ENCODE measurements around the gene CDH22.

The CDH22 gene

DNA sequence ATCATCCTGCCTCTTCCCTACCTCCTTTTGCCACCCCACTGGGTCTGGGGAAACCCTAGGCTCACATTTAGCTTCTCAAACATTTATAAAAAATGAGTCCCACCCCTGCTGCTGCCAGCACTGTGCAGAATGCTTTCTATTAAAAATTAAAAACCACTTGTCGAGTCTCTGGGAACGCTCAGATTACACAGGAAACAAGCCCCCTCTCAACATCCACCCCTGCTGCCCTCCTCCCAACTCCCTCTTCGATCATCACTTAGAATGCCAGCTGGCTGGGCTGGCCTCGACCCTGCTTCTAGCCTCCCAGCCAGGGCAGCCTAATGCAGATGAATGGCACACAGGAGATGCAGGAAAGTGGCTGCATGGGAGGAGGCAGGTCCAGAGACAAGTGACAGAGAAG, 75.8 kb downstream of the CDH22 start:
- no peak for TF ChIP-seq CREB1 (IDR thresholded peaks at IDR 0.05; ENCODE audit: low read depth)
- TF ChIP-seq CEBPB (IDR thresholded peaks at IDR 0.05) = no peak

DNA sequence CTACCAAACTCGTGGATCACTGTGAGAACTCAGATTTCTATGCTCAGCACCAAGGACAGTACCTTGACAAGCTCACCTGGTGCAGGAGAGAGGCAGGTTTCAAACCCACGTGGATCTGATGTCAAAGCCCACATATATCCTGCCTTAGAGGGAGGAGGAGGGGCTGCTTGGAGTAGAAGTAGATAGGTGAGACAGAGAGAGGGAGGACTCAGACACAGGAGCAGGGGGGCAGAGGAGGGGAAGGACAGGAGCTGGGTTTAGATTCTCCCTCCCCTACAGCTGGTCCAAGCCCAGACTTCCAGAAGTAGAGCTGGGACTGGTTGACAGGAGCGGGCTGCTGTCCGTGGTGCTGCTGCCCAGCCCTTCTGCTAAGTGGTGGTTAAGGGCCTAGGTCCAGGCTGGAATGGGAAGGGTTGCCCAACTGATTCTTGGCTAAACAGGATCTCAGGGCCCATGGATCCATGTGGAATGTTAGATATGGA, 77.5 kb downstream of the CDH22 start:
- TF ChIP-seq TAF1 (IDR thresholded peaks at IDR 0.05; ENCODE audit: low read depth) (no peak), ZBTB7A (IDR thresholded peaks at IDR 0.05; ENCODE audit: low read depth) (no peak), CEBPB (IDR thresholded peaks at IDR 0.05) (no peak), YY1 (IDR thresholded peaks at IDR 0.05; ENCODE audit: low read depth) (no peak), FOXM1 (IDR thresholded peaks at IDR 0.05; ENCODE audit: borderline replicate concordance, low read depth) (no peak), NFIC (IDR thresholded peaks at IDR 0.05) (no peak), CREB1 (IDR thresholded peaks at IDR 0.05; ENCODE audit: low read depth) (no peak), EP300 (IDR thresholded peaks at IDR 0.05; ENCODE audit: borderline replicate concordance) (no peak), TEAD4 (IDR thresholded peaks at IDR 0.05) (no peak), EGR1 (IDR thresholded peaks at IDR 0.05) (no peak)
- TF ChIP-seq, protein P1, sequence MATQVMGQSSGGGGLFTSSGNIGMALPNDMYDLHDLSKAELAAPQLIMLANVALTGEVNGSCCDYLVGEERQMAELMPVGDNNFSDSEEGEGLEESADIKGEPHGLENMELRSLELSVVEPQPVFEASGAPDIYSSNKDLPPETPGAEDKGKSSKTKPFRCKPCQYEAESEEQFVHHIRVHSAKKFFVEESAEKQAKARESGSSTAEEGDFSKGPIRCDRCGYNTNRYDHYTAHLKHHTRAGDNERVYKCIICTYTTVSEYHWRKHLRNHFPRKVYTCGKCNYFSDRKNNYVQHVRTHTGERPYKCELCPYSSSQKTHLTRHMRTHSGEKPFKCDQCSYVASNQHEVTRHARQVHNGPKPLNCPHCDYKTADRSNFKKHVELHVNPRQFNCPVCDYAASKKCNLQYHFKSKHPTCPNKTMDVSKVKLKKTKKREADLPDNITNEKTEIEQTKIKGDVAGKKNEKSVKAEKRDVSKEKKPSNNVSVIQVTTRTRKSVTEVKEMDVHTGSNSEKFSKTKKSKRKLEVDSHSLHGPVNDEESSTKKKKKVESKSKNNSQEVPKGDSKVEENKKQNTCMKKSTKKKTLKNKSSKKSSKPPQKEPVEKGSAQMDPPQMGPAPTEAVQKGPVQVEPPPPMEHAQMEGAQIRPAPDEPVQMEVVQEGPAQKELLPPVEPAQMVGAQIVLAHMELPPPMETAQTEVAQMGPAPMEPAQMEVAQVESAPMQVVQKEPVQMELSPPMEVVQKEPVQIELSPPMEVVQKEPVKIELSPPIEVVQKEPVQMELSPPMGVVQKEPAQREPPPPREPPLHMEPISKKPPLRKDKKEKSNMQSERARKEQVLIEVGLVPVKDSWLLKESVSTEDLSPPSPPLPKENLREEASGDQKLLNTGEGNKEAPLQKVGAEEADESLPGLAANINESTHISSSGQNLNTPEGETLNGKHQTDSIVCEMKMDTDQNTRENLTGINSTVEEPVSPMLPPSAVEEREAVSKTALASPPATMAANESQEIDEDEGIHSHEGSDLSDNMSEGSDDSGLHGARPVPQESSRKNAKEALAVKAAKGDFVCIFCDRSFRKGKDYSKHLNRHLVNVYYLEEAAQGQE (IDR thresholded peaks at IDR 0.05; ENCODE audit: low read depth) = peak; percentile 94
- TF ChIP-seq, protein P2, sequence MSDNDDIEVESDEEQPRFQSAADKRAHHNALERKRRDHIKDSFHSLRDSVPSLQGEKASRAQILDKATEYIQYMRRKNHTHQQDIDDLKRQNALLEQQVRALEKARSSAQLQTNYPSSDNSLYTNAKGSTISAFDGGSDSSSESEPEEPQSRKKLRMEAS (IDR thresholded peaks at IDR 0.05) = peak; percentile 94
- TF ChIP-seq, protein P3, sequence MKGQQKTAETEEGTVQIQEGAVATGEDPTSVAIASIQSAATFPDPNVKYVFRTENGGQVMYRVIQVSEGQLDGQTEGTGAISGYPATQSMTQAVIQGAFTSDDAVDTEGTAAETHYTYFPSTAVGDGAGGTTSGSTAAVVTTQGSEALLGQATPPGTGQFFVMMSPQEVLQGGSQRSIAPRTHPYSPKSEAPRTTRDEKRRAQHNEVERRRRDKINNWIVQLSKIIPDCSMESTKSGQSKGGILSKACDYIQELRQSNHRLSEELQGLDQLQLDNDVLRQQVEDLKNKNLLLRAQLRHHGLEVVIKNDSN (IDR thresholded peaks at IDR 0.05) = no peak; the same call in 1 of the 2 replicates

DNA sequence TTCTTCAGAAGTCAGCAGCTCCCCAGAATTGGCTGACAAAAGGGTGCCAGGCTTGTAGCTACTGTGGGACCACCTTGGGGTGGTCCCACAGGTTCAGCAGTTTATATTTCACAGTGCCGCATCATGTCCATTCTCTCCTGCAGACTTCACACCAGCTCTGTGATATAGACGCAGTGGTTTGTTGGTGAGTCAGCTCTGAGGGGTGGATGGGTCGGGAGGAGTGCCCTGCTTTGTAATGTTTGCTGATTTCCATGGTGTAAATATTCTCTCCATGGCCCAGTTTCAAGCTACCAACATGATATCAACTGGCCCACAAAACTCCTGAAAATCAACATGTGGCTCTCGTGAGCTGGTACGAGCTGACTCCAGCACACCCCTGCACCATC, 78.2 kb downstream of the CDH22 start:
- TF ChIP-seq, protein P2 (IDR thresholded peaks at IDR 0.05) = no peak
- no peak for TF ChIP-seq RAD21 (IDR thresholded peaks at IDR 0.05; ENCODE audit: low read depth)
- no peak for TF ChIP-seq ZBTB7A (IDR thresholded peaks at IDR 0.05; ENCODE audit: low read depth)
- no peak for TF ChIP-seq TEAD4 (IDR thresholded peaks at IDR 0.05)
- no peak for TF ChIP-seq CREB1 (IDR thresholded peaks at IDR 0.05; ENCODE audit: low read depth)
- TF ChIP-seq NFIC (IDR thresholded peaks at IDR 0.05) = no peak

DNA sequence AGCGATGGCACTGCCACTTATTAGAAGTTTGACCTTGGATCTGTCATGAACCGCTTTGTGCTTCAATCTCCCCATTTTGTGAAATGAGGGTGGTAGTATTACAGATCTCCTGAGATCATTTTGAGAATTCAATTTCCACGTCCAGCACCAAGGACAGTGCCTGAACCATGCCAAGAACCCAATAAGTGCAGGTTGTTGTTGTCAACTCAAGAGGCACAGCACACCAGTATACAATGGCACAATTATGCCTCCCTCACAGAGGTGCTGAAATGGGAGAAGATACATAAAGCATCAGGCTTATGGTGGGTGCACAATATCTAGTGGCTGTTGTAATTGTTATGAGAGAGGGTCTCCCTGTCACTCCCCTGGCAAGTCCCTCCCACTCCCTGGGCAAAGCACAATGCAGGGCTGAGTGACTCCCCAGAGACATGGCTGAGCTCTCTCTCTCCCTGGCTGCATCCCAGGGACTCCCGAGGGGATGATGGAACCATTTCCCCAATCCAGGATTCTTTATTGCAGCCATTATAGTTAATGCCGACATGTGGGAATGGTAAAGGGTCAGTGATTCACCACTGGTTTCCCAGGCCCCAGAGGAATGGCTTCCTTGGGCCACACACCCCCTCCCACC, 78.7 kb downstream of the CDH22 start:
- TF ChIP-seq, protein P1 (IDR thresholded peaks at IDR 0.05; ENCODE audit: low read depth) = peak; percentile 89
- TF ChIP-seq YY1 (IDR thresholded peaks at IDR 0.05; ENCODE audit: low read depth) (no peak), TCF12 (IDR thresholded peaks at IDR 0.05; ENCODE audit: low read depth) (no peak), TEAD4 (IDR thresholded peaks at IDR 0.05) (no peak)

DNA sequence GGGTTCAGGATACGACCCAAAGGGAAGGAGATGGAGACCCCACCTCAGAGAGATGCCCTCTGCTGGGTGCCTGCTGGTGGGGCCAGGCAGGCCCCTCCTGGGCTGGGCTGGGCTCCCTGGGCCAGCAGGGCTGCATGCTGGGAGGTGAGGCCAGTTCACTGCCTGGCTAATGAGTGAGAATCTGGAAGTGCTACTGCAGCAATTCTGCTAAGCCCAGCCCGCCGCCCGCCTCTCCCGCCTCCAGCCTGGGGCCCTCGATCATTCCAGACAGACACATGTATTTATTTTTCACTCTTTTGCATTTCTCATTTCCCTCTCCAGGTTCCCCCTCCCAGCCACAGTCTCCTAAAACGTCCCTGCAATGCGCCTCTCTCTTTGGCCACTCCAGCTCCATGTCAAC, 79.6 kb downstream of the CDH22 start:
- TF ChIP-seq YY1 (IDR thresholded peaks at IDR 0.05; ENCODE audit: low read depth) = no peak
- no peak for TF ChIP-seq FOXM1 (IDR thresholded peaks at IDR 0.05; ENCODE audit: borderline replicate concordance, low read depth)
- TF ChIP-seq CEBPB (IDR thresholded peaks at IDR 0.05) = no peak
- no peak for TF ChIP-seq EGR1 (IDR thresholded peaks at IDR 0.05)

DNA sequence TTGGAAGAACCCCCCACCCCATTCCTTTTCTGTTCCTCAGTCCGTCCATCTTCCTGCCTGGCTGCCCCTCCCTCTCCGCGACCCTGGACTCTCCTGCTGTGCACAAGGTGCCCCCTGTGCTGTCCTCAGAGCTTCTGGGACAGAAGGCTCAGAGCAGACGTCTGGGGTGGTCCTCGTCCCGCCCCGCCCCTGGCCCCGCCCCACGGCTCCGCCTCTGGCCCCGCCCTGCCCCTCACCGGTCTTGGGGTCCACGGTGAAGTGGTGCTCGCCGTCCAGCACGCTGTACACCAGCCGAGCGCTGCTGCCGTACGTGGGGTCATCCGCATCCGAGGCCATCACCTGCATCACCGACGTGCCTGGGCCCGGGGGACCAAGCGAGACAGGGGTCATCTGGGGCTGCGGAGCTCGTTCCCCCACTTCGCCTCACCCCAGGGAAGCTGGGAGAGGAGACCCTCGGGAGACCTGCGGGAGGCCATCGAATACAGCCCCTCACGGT, 81.0 kb downstream of the CDH22 start:
- TF ChIP-seq YY1 (IDR thresholded peaks at IDR 0.05; ENCODE audit: low read depth) (no peak), TCF12 (IDR thresholded peaks at IDR 0.05; ENCODE audit: low read depth) (no peak), CEBPB (IDR thresholded peaks at IDR 0.05) (no peak), FOXM1 (IDR thresholded peaks at IDR 0.05; ENCODE audit: borderline replicate concordance, low read depth) (no peak), RAD21 (IDR thresholded peaks at IDR 0.05; ENCODE audit: low read depth) (no peak), CREB1 (IDR thresholded peaks at IDR 0.05; ENCODE audit: low read depth) (no peak), TAF1 (IDR thresholded peaks at IDR 0.05; ENCODE audit: low read depth) (no peak), TEAD4 (IDR thresholded peaks at IDR 0.05) (no peak), NFIC (IDR thresholded peaks at IDR 0.05) (no peak), EP300 (IDR thresholded peaks at IDR 0.05; ENCODE audit: borderline replicate concordance) (no peak), ZBTB7A (IDR thresholded peaks at IDR 0.05; ENCODE audit: low read depth) (no peak), EGR1 (IDR thresholded peaks at IDR 0.05) (no peak)
- TF ChIP-seq, protein P1 (IDR thresholded peaks at IDR 0.05; ENCODE audit: low read depth) = no peak
- TF ChIP-seq, protein P2 (IDR thresholded peaks at IDR 0.05) = no peak
- TF ChIP-seq, protein P3 (IDR thresholded peaks at IDR 0.05) = no peak
